Osteocyte (in vitro differentiated cells): ENCODE results near the gene OR8D1. TPM values are rescaled to one million over a fixed set of nuclear protein-coding genes. Genes with fewer than 3 reads are reported as not detected.

Experiments
- DNase-seq: peaks from one replicate; pipeline ENCODE4 v3.0.0; 2021; ENCODE audit warnings: mixed read lengths; ENCODE audit not compliant: unreplicated experiment; ENCODE audit errors: extremely low spot score
- H3K27ac Mint-ChIP-seq: one replicate; pipeline ENCODE4 v1.8.0; 2021; ENCODE audit warnings: mild to moderate bottlenecking, mixed read lengths; ENCODE audit not compliant: unreplicated experiment
- H3K27me3 Mint-ChIP-seq: one replicate; pipeline ENCODE4 v1.8.0; 2021; ENCODE audit warnings: mixed read lengths; ENCODE audit not compliant: unreplicated experiment
- H3K36me3 Mint-ChIP-seq: one replicate; pipeline ENCODE4 v1.8.0; 2021; ENCODE audit warnings: mixed read lengths; ENCODE audit not compliant: unreplicated experiment
- H3K4me1 Mint-ChIP-seq: one replicate; pipeline ENCODE4 v1.8.0; 2021; ENCODE audit warnings: mixed read lengths; ENCODE audit not compliant: unreplicated experiment
- H3K4me3 Mint-ChIP-seq: one replicate; pipeline ENCODE4 v1.8.0; 2021; ENCODE audit warnings: mild to moderate bottlenecking, moderate library complexity, mixed read lengths; ENCODE audit not compliant: unreplicated experiment
- H3K9me3 Mint-ChIP-seq: one replicate; pipeline ENCODE4 v1.8.0; 2021; ENCODE audit warnings: mixed read lengths; ENCODE audit not compliant: unreplicated experiment
- long read RNA-seq: library from polyadenylated mRNA; unstranded; transcript quantifications from one replicate; pipeline ENCODE4 v2.0.0, GENCODE V29; 2021
- total RNA-seq: library from RNA; stranded (reverse); gene quantifications from 2 replicates; pipeline ENCODE4 v1.2.1, GENCODE V29; 2021
- TF ChIP-seq, protein P1 (sequence below): fragments of 200-600 bp; sonication (generic); IDR thresholded peaks from 2 replicates; pipeline ENCODE4 v1.5.0; 2021; ENCODE audit warnings: antibody characterized with exemption, mild to moderate bottlenecking, moderate library complexity

Gene OR8D1
- total RNA-seq: not detected in 2 replicates
- long read RNA-seq: 0 reads

- Mint-ChIP-seq H3K27ac (no peak within 1 kb of the TSS), H3K4me3 (no peak within 1 kb of the TSS), H3K36me3 (no peaks in the 10 kb centered on the region), H3K4me1 (no peaks in the 10 kb centered on the region), H3K27me3 (peaks cover 7% of the 10 kb centered on the region), H3K9me3 (no peaks in the 10 kb centered on the region)
- no peak for DNase-seq
- TF ChIP-seq, protein P1, sequence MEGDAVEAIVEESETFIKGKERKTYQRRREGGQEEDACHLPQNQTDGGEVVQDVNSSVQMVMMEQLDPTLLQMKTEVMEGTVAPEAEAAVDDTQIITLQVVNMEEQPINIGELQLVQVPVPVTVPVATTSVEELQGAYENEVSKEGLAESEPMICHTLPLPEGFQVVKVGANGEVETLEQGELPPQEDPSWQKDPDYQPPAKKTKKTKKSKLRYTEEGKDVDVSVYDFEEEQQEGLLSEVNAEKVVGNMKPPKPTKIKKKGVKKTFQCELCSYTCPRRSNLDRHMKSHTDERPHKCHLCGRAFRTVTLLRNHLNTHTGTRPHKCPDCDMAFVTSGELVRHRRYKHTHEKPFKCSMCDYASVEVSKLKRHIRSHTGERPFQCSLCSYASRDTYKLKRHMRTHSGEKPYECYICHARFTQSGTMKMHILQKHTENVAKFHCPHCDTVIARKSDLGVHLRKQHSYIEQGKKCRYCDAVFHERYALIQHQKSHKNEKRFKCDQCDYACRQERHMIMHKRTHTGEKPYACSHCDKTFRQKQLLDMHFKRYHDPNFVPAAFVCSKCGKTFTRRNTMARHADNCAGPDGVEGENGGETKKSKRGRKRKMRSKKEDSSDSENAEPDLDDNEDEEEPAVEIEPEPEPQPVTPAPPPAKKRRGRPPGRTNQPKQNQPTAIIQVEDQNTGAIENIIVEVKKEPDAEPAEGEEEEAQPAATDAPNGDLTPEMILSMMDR: no peak
Measured at GRCh38 chr11:124313849-124314248, at the start of gene OR8D1. Gene OR8D1, minus strand, starts transcription at chr11:124313949. Its CDS starts 3,183 bp downstream, at chr11:124310766.

DNA sequence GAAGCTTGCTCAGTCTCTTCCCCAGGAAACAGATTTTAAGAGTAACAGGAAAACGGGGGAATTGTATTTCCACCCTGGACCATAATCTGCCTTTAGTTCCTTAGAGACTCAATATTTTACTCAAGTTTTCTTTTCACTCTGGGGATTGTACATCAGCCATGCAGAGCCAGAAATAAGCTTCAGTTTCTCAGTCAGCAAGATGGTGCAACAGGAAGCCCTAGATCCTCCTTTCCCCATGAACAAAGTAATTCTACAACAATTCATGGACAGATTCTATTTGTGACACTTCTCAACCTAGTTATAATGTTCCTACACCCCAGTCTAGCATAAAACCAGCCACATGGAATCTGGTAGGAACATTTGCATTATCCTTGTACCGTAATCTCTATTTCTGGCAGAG is 45.8 kb upstream of the OR8D1 start:
- peaks cover 5% of the 10 kb centered on the region for H3K27me3 Mint-ChIP-seq
- H3K36me3 Mint-ChIP-seq: no peaks in the 10 kb centered on the region
- H3K27ac Mint-ChIP-seq: no peak overlapping the region
- TF ChIP-seq, protein P1: no peak
- H3K9me3 Mint-ChIP-seq: no peaks in the 10 kb centered on the region
- H3K4me1 Mint-ChIP-seq: no peaks in the 10 kb centered on the region
- no peak for DNase-seq
- no peak overlapping the region for H3K4me3 Mint-ChIP-seq

GRCh38 chr11:124346311-124346955 is 32.7 kb upstream of the OR8D1 start:
- H3K27ac Mint-ChIP-seq: no peak overlapping the region
- TF ChIP-seq, protein P1: no peak
- H3K27me3 Mint-ChIP-seq: no peaks in the 10 kb centered on the region
- DNase-seq: no peak
- no peaks in the 10 kb centered on the region for H3K36me3 Mint-ChIP-seq
- H3K9me3 Mint-ChIP-seq: no peaks in the 10 kb centered on the region
- H3K4me3 Mint-ChIP-seq: no peak overlapping the region
- no peaks in the 10 kb centered on the region for H3K4me1 Mint-ChIP-seq

GRCh38 chr11:124344346-124344745 is 30.6 kb upstream of the OR8D1 start:
- H3K9me3 Mint-ChIP-seq: no peaks in the 10 kb centered on the region
- no peak for DNase-seq
- H3K27me3 Mint-ChIP-seq: no peaks in the 10 kb centered on the region
- H3K36me3 Mint-ChIP-seq: no peaks in the 10 kb centered on the region
- no peak overlapping the region for H3K4me3 Mint-ChIP-seq
- no peaks in the 10 kb centered on the region for H3K4me1 Mint-ChIP-seq
- TF ChIP-seq, protein P1: no peak
- H3K27ac Mint-ChIP-seq: no peak overlapping the region

- no peak overlapping the region for H3K4me3 Mint-ChIP-seq
- H3K36me3 Mint-ChIP-seq: no peaks in the 10 kb centered on the region
Measured at GRCh38 chr11:124340142-124340447, 26.3 kb upstream of the OR8D1 start.

More at GRCh38 chr11:124340142-124340447, 26.3 kb upstream of the OR8D1 start:
- DNase-seq: no peak
- no peaks in the 10 kb centered on the region for H3K4me1 Mint-ChIP-seq
- H3K27me3 Mint-ChIP-seq: no peaks in the 10 kb centered on the region
- H3K9me3 Mint-ChIP-seq: no peaks in the 10 kb centered on the region
- H3K27ac Mint-ChIP-seq: no peak overlapping the region
- TF ChIP-seq, protein P1: no peak
